AG10803 (cell line): ENCODE results near the gene CA10.

Source experiments
- DNase-seq: peaks from one replicate; pipeline ENCODE4 v3.0.0; 2010; ENCODE audit warnings: low read depth
- H3K4me3 ChIP-seq: 2 replicates; pipeline ENCODE4 v1.5.1; 2011; ENCODE audit warnings: mild to moderate bottlenecking, low read length, control low read depth
- TF ChIP-seq, protein P1 (sequence below): conservative IDR thresholded peaks from 2 replicates; pipeline ENCODE4 v1.5.1; 2011; ENCODE audit warnings: mild to moderate bottlenecking, low read length, control low read depth, inconsistent platforms

Gene CA10

DNA sequence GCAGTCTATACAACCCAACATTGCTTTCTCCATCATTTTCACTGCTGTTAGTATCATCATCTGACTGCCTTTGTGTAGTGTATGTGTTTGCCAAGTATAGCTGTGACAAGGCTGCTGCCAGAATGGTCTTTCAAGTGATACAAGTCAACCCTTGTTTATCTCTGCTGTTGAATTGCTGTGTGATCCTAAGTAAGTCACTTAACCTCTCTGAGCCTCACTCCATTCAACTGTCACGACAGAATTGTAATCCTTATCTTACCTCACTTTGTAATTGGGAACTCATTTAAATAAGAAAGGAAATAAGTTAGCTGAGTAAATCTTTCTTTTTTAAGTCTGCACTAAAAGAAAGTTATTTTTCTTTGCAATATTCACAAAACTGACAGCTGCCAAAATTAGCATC, 340.6 kb downstream of the CA10 start:
- DNase-seq: no peak
- TF ChIP-seq, protein P1, sequence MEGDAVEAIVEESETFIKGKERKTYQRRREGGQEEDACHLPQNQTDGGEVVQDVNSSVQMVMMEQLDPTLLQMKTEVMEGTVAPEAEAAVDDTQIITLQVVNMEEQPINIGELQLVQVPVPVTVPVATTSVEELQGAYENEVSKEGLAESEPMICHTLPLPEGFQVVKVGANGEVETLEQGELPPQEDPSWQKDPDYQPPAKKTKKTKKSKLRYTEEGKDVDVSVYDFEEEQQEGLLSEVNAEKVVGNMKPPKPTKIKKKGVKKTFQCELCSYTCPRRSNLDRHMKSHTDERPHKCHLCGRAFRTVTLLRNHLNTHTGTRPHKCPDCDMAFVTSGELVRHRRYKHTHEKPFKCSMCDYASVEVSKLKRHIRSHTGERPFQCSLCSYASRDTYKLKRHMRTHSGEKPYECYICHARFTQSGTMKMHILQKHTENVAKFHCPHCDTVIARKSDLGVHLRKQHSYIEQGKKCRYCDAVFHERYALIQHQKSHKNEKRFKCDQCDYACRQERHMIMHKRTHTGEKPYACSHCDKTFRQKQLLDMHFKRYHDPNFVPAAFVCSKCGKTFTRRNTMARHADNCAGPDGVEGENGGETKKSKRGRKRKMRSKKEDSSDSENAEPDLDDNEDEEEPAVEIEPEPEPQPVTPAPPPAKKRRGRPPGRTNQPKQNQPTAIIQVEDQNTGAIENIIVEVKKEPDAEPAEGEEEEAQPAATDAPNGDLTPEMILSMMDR: no peak
- H3K4me3 ChIP-seq: no peak overlapping the region

DNA sequence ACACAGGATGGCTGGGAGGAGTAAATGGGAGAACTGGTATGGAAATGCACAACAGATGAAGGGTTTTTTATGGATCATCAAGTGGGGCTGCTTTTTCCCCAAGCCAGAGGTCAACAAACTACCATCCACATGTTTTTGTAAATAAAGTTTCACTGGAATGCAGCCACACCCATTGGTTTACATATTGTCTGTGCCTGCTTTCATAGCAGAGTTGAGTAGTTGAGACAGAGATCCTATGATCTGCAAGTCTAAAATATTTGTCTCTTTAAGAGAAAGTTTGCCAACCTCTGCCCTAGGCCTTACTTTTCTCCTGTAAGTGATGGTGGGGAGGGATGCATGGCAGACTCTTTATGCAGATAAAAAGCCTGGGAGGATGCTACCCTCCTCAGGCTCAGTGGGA, 341.4 kb downstream of the CA10 start:
- TF ChIP-seq, protein P1: no peak
- no peak overlapping the region for H3K4me3 ChIP-seq

DNA sequence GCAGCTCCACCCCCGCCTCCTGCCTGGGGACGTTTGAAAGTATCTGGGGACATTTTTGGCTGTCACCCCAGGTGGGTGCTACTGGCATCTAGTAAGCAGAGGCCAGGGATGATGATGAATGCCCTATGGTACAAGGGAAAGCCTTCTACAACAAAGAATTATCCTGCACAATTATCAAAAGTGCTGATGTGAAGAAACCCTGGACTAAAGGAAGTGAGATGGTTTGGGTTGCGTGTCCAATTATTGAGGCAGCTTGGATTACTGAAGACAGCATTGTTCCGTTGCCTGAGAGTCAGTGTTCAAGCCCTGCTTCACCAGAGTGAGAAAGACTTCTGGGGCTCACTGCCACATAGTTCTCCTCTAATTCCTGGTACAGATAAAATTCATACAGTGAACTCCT, 343.4 kb downstream of the CA10 start:
- no peak for DNase-seq
- no peak overlapping the region for H3K4me3 ChIP-seq
- TF ChIP-seq, protein P1: no peak

More for the DNA sequence above, 341.4 kb downstream of the CA10 start:
- no peak for DNase-seq

DNA sequence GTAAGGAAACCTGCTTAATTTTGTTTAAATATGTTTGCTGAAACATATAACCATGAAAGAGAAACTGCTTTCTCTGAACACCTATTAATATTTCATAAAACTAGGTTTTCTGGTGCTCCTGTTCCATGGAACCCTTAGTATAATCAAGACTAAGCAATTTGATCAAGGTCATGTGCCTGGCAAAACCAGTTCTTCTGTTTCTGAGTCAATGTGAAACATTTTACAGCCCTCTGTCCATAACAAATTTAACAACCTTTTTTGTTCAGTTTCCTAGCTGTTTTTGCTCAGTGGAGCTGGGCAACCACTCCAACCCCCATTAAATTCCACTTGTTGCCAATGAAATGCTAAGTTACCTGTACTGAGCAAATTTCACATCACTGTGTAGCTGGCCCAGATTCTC, 344.0 kb downstream of the CA10 start:
- TF ChIP-seq, protein P1: no peak
- DNase-seq: no peak
- H3K4me3 ChIP-seq: no peak overlapping the region

DNA sequence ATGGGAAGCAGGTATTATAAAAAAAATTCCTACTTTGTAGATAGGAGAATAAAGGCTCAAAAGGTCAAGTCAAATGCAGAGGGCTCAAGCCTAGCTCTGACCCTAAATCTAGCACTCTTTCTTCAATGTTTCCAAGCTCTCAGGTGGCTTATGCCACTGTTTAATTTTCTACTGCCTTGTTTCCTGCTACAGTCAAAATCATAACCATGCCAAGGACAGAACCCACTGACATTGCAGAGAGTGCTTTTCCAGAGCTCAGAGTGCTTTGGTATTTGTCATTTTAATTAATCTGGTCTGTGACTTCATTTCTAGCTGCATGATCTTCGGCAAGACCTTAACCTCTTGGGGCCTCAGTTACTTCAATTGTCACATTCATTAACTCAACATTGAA, 344.7 kb downstream of the CA10 start:
- no peak overlapping the region for H3K4me3 ChIP-seq
- no peak for DNase-seq
- TF ChIP-seq, protein P1: no peak

DNA sequence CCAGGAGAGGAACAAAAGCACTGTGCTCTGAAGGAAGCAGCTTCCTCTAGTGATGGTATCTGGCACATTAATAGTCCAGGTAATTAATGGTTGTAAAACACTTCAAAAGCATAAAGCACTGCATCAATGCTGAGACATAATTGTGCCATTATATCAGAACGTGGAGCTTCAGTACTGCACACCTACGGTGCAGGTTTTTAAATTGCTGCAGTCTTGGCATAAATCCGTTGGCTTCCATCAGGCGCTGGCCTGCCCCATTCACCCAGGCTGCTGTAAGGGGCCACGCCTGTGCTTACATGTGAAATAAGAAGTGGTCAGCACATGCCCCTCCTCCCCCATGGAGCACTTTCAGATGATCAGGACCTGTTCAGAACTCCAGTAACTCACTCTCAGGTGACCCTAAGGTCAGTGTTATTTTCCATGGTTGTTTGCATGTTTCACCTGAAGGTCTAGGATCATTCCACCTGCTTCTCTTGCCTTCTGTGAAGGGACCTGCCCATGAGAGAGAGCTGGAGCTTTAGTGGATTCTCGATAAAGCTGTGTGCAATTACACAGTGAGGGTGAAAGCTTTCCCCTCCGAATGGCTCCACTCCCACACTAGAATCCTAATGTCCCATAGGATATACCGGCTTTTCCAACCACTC, 345.3 kb downstream of the CA10 start:
- H3K4me3 ChIP-seq: no peak overlapping the region
- no peak for DNase-seq
- TF ChIP-seq, protein P1: no peak

DNA sequence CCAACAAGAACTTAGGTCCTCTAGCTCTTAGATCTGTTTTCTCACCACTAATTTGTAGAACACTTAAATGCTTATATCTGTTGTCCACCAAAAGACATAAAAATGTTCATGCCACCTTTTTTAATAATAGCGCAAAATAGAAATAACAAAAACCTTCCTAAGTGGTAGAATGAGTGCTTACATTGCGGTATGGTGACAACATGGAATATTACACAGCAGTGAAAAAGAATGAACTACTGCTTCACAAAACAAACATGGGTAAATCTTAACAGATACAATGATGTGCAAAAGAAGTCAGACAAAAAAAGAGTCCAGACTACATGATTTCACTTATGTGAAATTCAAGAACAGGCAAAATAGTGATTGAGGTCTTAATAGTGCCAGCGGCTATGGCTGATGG, 351.1 kb downstream of the CA10 start:
- no peak for DNase-seq
- TF ChIP-seq, protein P1: no peak

More for the DNA sequence above, 351.1 kb downstream of the CA10 start:
- H3K4me3 ChIP-seq: no peak overlapping the region
